Caco-2 (cell line): Measurements from ENCODE around the gene USF1. TPM values are rescaled to one million over a fixed set of nuclear protein-coding genes. Genes with fewer than 3 reads are reported as not detected.
A peak's percentile ranks its signal among the peaks of the same experiment; 100 is the strongest.
"Not testable (repeated sequence)": the region's sequence is repeated elsewhere in the genome, so short reads cannot be mapped to it uniquely, and the experiment has no call there.

ENCODE experiments used
- BruUV-seq: library from RNA; stranded (reverse); fragments of 400-500 nt; replicated peaks from 2 replicates; lab custom pipeline; 2021; lab: Mats Ljungman, UMichigan
- CTCF ChIA-PET: fragments of 300-600 bp; sonication (Branson Sonifier 250); formaldehyde crosslinking; loops from one replicate; lab custom pipeline; 2022; ENCODE audit warnings: antibody characterized with exemption; lab: Charles Lee
- POLR2A ChIA-PET: fragments of 300-600 bp; sonication (Branson Sonifier 250); formaldehyde crosslinking; loops from one replicate; lab custom pipeline; 2022; ENCODE audit warnings: antibody characterized with exemption; lab: Charles Lee
- DNase-seq, 2 experiments: peaks; one replicate each; pipeline versions ENCODE4 v3.0.0 to v3.0.0-alpha.2; 2020 to 2022
- H3K27me3 ChIP-seq: replicated peaks from 2 replicates; pipeline ENCODE4 v1.6.0; 2011; ENCODE audit warnings: low read length; ENCODE audit not compliant: control insufficient read depth, insufficient read depth
- H3K36me3 ChIP-seq: 2 replicates; pipeline ENCODE4 v1.5.1; 2011; ENCODE audit warnings: low read length; ENCODE audit not compliant: control insufficient read depth, insufficient read depth
- H3K4me1 ChIP-seq: fragments of 250-450 bp; sonication (Bioruptor Pico); 2 replicates; pipeline ENCODE4 v1.5.1; 2020; ENCODE audit warnings: mild to moderate bottlenecking
- H3K4me3 ChIP-seq: 2 replicates; pipeline ENCODE4 v1.5.1; 2011; ENCODE audit warnings: low read depth, mild to moderate bottlenecking, control low read depth, low read length
- H3K9me3 ChIP-seq: fragments of 250-450 bp; sonication (Bioruptor Pico); 2 replicates; pipeline ENCODE4 v1.5.1; 2020; ENCODE audit warnings: mild to moderate bottlenecking, moderate library complexity
- H3K27ac Mint-ChIP-seq: one replicate; pipeline ENCODE4 v1.8.0; 2022; ENCODE audit warnings: mixed read lengths; ENCODE audit not compliant: unreplicated experiment
- H3K27me3 Mint-ChIP-seq: one replicate; pipeline ENCODE4 v1.8.0; 2022; ENCODE audit warnings: mixed read lengths; ENCODE audit not compliant: insufficient read depth, unreplicated experiment
- H3K36me3 Mint-ChIP-seq: one replicate; pipeline ENCODE4 v1.8.0; 2022; ENCODE audit warnings: mild to moderate bottlenecking, mixed read lengths; ENCODE audit not compliant: insufficient read depth, unreplicated experiment
- H3K4me1 Mint-ChIP-seq: one replicate; pipeline ENCODE4 v1.8.0; 2022; ENCODE audit warnings: low read depth, mixed read lengths; ENCODE audit not compliant: unreplicated experiment
- H3K4me3 Mint-ChIP-seq: one replicate; pipeline ENCODE4 v1.8.0; 2022; ENCODE audit warnings: mild to moderate bottlenecking, moderate library complexity, mixed read lengths; ENCODE audit not compliant: unreplicated experiment
- H3K9me3 Mint-ChIP-seq: one replicate; pipeline ENCODE4 v1.8.0; 2022; ENCODE audit warnings: mixed read lengths; ENCODE audit not compliant: unreplicated experiment
- intact Hi-C: fragments of 100-400 bp; cut with micrococcal nuclease; formaldehyde crosslinking; loops from one replicate; pipeline ENCODE4 v1.10.0; 2022; ENCODE audit not compliant: unreplicated experiment
- total RNA-seq: library from RNA; stranded (reverse); gene quantifications from 2 replicates; pipeline ENCODE4 v1.2.3, GENCODE V29; 2022
- TF ChIP-seq, protein P1 (sequence below), 2 experiments: fragments of 200-600 bp in 1 of 2; IDR thresholded peaks; 1 replicate in 1 of 2; 2 replicates in 1 of 2; pipeline versions ENCODE4 v1.5.1 to v1.8.0; 2011 to 2022; ENCODE audit warnings: antibody characterized with exemption in 1 of 2, control low read depth in 1 of 2, inconsistent platforms in 1 of 2, low read depth in 1 of 2, low read length in 1 of 2, mild to moderate bottlenecking in 1 of 2, moderate library complexity in 1 of 2; ENCODE audit not compliant: insufficient read depth in 1 of 2, severe bottlenecking in 1 of 2, unreplicated experiment in 1 of 2

USF1 gene
- total RNA-seq, 1 experiment from 2014 or later = 49.7 TPM

DNA sequence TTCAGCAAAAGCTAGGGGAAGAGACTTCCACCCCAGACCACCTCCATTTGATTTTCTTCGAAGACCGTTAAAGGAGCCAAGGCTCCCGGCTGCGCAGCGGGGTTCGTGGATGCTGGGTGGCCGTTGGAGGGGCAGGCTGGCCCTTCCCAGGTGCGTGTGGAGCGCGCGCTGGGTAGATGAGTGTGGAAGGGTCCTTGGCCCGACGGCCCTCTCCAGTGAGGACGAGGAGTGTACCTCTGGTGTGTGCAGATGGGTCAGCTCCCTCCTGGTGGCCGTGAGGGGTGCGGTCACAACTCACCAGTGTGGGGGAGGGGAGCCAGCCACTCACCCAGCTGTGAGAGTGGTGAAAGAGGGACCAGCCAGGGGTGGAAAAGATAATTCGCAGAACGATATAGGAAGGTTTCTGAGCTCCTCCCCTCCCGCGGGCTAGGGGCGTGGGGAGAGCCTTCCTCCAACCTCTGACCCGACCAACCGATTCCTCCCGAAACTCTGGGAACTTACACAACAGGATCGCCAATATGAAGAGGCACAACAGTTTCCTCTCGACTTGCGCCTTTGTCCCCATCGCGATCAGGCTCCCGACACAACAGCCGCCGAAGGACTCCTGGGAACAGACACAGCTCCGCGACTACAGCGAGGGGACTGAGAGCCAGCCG lies 25.1 kb downstream of the USF1 start, which contains the start of gene F11R:
Gene F11R (minus strand): TSS at position 644 of the 656 bp plus-strand sequence. CDS start 79 bp downstream, at position 565.
- H3K36me3 Mint-ChIP-seq = peaks cover 41% of the 10 kb centered on the region
- H3K4me1 Mint-ChIP-seq = peaks cover 50% of the 10 kb centered on the region
- POLR2A ChIA-PET = interaction anchor here (0.6 to 3.2 kb wide), 25 partner anchors 9 to 382 kb away, joined by 3 to 84 read pairs (median 6); partner anchors contain the start of genes APOA2, DEDD, NIT1 and PFDN2
- BruUV-seq = TSS peak; percentile 46
- peak within 1 kb of the TSS; percentile 97 for H3K27ac Mint-ChIP-seq
- H3K9me3 Mint-ChIP-seq = no peaks in the 10 kb centered on the region
- peak; percentile 89 for DNase-seq
- H3K4me3 ChIP-seq = peak within 1 kb of the TSS; percentile 67
- H3K4me1 ChIP-seq = peaks cover 45% of the 10 kb centered on the region
- no peaks in the 10 kb centered on the region for H3K27me3 Mint-ChIP-seq
- peak within 1 kb of the TSS; percentile 89 for H3K4me3 Mint-ChIP-seq
- H3K9me3 ChIP-seq = no peaks in the 10 kb centered on the region
- no peaks in the 10 kb centered on the region; the same call in none of the 2 replicates for H3K36me3 ChIP-seq
- CTCF ChIA-PET = interaction anchor here (0.5 to 3.3 kb wide), 13 partner anchors 11 to 799 kb away, joined by 3 to 53 read pairs (median 5); partner anchors contain the start of genes PPOX, TOMM40L and USF1
- intact Hi-C loops = loop anchor here (1.0 kb wide), 2 partner anchors 7 to 25 kb away; partner anchors contain the start of gene USF1
- H3K27me3 ChIP-seq = no peaks in the 10 kb centered on the region
- TF ChIP-seq, protein P1, sequence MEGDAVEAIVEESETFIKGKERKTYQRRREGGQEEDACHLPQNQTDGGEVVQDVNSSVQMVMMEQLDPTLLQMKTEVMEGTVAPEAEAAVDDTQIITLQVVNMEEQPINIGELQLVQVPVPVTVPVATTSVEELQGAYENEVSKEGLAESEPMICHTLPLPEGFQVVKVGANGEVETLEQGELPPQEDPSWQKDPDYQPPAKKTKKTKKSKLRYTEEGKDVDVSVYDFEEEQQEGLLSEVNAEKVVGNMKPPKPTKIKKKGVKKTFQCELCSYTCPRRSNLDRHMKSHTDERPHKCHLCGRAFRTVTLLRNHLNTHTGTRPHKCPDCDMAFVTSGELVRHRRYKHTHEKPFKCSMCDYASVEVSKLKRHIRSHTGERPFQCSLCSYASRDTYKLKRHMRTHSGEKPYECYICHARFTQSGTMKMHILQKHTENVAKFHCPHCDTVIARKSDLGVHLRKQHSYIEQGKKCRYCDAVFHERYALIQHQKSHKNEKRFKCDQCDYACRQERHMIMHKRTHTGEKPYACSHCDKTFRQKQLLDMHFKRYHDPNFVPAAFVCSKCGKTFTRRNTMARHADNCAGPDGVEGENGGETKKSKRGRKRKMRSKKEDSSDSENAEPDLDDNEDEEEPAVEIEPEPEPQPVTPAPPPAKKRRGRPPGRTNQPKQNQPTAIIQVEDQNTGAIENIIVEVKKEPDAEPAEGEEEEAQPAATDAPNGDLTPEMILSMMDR (IDR thresholded peaks at IDR 0.05; ENCODE audit: insufficient read depth in 1 of 2, low read depth in 1 of 2, low read length in 1 of 2, severe bottlenecking in 1 of 2, unreplicated experiment in 1 of 2) = peak; percentile 13 to 42

DNA sequence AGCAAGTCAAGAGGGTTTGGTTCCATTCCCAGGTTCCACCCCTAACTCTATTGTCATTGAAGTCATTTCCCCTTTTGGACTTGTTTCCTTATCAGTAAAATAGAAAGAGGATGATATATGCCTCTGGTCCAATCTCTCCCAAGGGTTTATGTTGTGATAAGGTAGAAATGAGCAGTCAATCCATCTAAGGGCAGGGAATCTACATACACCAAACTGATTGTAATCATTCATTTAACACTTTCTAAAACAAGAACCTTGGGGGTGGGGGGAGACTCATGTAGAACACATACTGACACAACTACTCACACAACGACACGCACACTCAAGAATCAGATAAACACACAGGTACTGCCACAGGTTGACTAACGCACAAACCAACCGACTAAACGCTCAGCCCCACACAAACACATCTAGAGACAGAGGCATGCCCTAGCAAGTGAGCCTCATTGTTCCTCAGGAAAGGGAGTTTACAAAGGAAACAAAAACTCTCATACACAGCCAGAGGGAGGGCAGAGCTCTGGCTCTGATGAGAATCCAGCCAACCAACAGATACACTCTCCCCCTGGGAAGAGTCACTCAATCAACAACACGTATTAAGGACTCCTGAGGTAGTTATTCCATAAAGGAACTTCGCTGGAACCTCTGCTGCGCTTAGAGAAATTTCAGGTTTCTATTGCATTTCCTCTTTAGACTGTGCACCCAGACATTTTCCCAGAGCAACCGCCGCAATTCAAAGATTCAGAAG lies 25.9 kb downstream of the USF1 start:
- no peaks in the 10 kb centered on the region for H3K27me3 ChIP-seq
- H3K27ac Mint-ChIP-seq = peak overlapping the region; percentile 97
- H3K4me1 Mint-ChIP-seq = peaks cover 43% of the 10 kb centered on the region
- ChIA-PET CTCF (interaction anchor here (0.5 to 3.3 kb wide), 8 partner anchors 10 to 798 kb away, joined by 3 to 53 read pairs (median 5); partner anchors contain the start of gene USF1), POLR2A (interaction anchor here (0.6 to 3.2 kb wide), 16 partner anchors 12 to 206 kb away, joined by 3 to 84 read pairs (median 10); partner anchors contain the start of genes APOA2, DEDD, NIT1 and PFDN2)
- peak overlapping the region; percentile 67 for H3K4me3 ChIP-seq
- peaks cover 43% of the 10 kb centered on the region for H3K36me3 Mint-ChIP-seq
- H3K27me3 Mint-ChIP-seq = no peaks in the 10 kb centered on the region
- TF ChIP-seq, protein P1 (IDR thresholded peaks at IDR 0.05; ENCODE audit: insufficient read depth in 1 of 2, low read depth in 1 of 2, low read length in 1 of 2, severe bottlenecking in 1 of 2, unreplicated experiment in 1 of 2) = no peak
- DNase-seq = no peak
- H3K9me3 Mint-ChIP-seq = no peaks in the 10 kb centered on the region
- H3K4me1 ChIP-seq = peaks cover 47% of the 10 kb centered on the region
- H3K4me3 Mint-ChIP-seq = peak overlapping the region; percentile 89
- intact Hi-C loops = no loop called here
- no peaks in the 10 kb centered on the region for H3K9me3 ChIP-seq
- no peaks in the 10 kb centered on the region; the same call in none of the 2 replicates for H3K36me3 ChIP-seq
- BruUV-seq = no TSS peak

DNA sequence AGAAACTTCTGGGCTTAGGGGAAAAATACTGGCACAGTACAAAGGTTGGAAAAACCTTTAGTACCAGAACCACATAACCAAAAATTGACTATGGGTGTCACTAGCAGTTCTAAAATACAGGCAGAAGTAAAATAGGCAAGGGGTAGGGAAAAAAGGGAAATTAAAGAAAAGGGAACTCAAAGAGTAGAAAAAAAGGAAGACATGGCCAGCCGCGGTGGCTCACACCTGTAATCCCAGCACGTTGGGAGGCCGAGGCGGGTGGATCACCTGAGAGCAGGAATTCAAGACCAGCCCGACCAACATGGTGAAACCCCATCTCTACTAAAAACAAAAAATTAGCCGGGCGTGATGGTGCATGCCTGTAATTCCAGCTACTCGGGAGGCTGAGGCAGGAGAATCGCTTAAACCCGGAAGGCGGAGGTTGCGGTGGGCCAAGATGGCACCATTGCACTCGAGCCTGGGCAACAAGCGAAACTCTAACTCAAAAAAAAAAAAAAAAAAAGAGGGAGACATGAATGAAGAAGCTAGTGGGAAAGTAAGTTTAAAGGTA lies 26.6 kb downstream of the USF1 start:
- H3K4me3 Mint-ChIP-seq = peak overlapping the region; percentile 89
- DNase-seq, intact Hi-C loops, BruUV-seq, H3K27me3 Mint-ChIP-seq, H3K9me3 Mint-ChIP-seq, H3K36me3 ChIP-seq, H3K9me3 ChIP-seq, H3K27me3 ChIP-seq: not testable (repeated sequence)
- ChIA-PET POLR2A (interaction anchor here (0.6 to 1.4 kb wide), 3 partner anchors 18 to 114 kb away, joined by 3 to 5 read pairs (median 3); partner anchors contain the start of genes DEDD and TSTD1), CTCF (interaction anchor here (0.6 to 3.3 kb wide), 2 partner anchors 9 to 21 kb away, joined by 3 to 53 read pairs; no protein-coding TSS in a partner anchor)
- peaks cover 46% of the 10 kb centered on the region for H3K36me3 Mint-ChIP-seq
- peaks cover 43% of the 10 kb centered on the region for H3K4me1 Mint-ChIP-seq
- Histone ChIP-seq H3K4me3 (peak overlapping the region; percentile 67), H3K4me1 (peaks cover 52% of the 10 kb centered on the region)
- peak overlapping the region; percentile 97 for H3K27ac Mint-ChIP-seq
